K562 (cell line): ENCODE measurements around the gene CHAT. TPM values are rescaled to one million over a fixed set of nuclear protein-coding genes. Genes with fewer than 3 reads are reported as not detected.

Source experiments
- ATAC-seq: fragments of 200-7000 bp; cut with Tn5 transposase; 3 replicates; pipeline ENCODE4 v1.9.1; 2020; ENCODE audit warnings: moderate library complexity
- BruUV-seq: library from RNA; stranded (reverse); fragments of 400-500 nt; replicated peaks from 2 replicates; lab custom pipeline; 2021; lab: Mats Ljungman, UMichigan
- CTCF ChIA-PET: fragments of 300-600 bp; formaldehyde crosslinking; extraction: SDS; loops from one replicate; lab custom pipeline; 2021; ENCODE audit warnings: low intra/inter-chr PET ratio; lab: Yijun Ruan, JAX
- POLR2A ChIA-PET: fragments of 300-600, 350-650 bp; sonication (Branson Sonifier 250); formaldehyde crosslinking; extraction: SDS; loops from one replicate; lab custom pipeline; 2021; ENCODE audit warnings: antibody characterized with exemption, inconsistent platforms; lab: Yijun Ruan, JAX
- DNase-seq, 4 experiments: peaks; one replicate each; pipeline versions ENCODE4 v3.0.0 to v3.0.0-alpha.2; 2011 to 2018; ENCODE audit warnings: low spot score in 3 of 4, mixed read lengths in 3 of 4; ENCODE audit errors: extremely low read depth in 1 of 4
- FAIRE-seq: peaks from 2 replicates; lab custom pipeline; 2011; peaks lifted over from hg19 to GRCh38; lab: Jason Lieb, UNC
- H2AFZ ChIP-seq: 2 replicates; pipeline ENCODE4 v1.6.0; 2011; ENCODE audit warnings: low read depth, low read length, control low read depth, inconsistent platforms
- H3K27ac ChIP-seq: fragments of 200-600 bp; 3 replicates; pipeline ENCODE4 v1.8.0; 2011; ENCODE audit warnings: low read depth, mild to moderate bottlenecking, control low read depth, inconsistent platforms, low read length, moderate library complexity, mixed read lengths; ENCODE audit errors: extremely low read depth
- H3K27me3 ChIP-seq, 2 experiments: fragments of 300-600 bp in 1 of 2; 2 replicates in 1 of 2; 3 replicates in 1 of 2; pipeline versions ENCODE4 v1.6.0 to v1.8.0; 2011; ENCODE audit warnings: inconsistent platforms in 2 of 2, low read length in 2 of 2, mild to moderate bottlenecking in 1 of 2, mixed read lengths in 1 of 2, moderate library complexity in 1 of 2; ENCODE audit not compliant: control insufficient read depth in 2 of 2, insufficient read depth in 2 of 2
- H3K36me3 ChIP-seq: fragments of 300-600 bp; 3 replicates; pipeline ENCODE4 v1.8.0; 2011; ENCODE audit warnings: mild to moderate bottlenecking, low read length, inconsistent platforms; ENCODE audit not compliant: control insufficient read depth, insufficient read depth
- H3K4me1 ChIP-seq, 2 experiments: fragments of 200-600 bp in 1 of 2; replicated peaks in 1 of 2; 2 replicates in 1 of 2; 3 replicates in 1 of 2; pipeline versions ENCODE4 v1.5.1 to v1.8.0; 2011; ENCODE audit warnings: inconsistent platforms in 2 of 2, low read length in 2 of 2, mild to moderate bottlenecking in 1 of 2, mixed read lengths in 1 of 2, moderate library complexity in 1 of 2; ENCODE audit not compliant: control insufficient read depth in 2 of 2, insufficient read depth in 2 of 2
- H3K4me2 ChIP-seq: 2 replicates; pipeline ENCODE4 v1.6.1; 2011; ENCODE audit warnings: low read length, control low read depth, inconsistent platforms, mixed read lengths; ENCODE audit not compliant: insufficient read depth
- H3K4me3 ChIP-seq: fragments of 200-600 bp; sonication (generic), shearing (Covaris generic); 2 replicates; pipeline ENCODE4 v1.5.1; 2016; ENCODE audit warnings: control low read depth, inconsistent platforms
- H3K79me2 ChIP-seq: fragments of 200-600 bp; 3 replicates; pipeline ENCODE4 v1.8.0; 2011; ENCODE audit warnings: low read length, inconsistent platforms; ENCODE audit not compliant: control insufficient read depth, insufficient read depth
- H3K9ac ChIP-seq, 2 experiments: 2 replicates each; pipeline versions ENCODE4 v1.6.0 to v1.6.1; 2011; ENCODE audit warnings: low read depth in 2 of 2, low read length in 2 of 2, control low read depth in 1 of 2, inconsistent platforms in 1 of 2, mild to moderate bottlenecking in 1 of 2, mixed read lengths in 1 of 2; ENCODE audit not compliant: insufficient read depth in 1 of 2
- H3K9me1 ChIP-seq: one replicate; pipeline ENCODE4 v1.6.0; 2011; ENCODE audit warnings: inconsistent platforms, mild to moderate bottlenecking, low read length, moderate library complexity; ENCODE audit not compliant: control insufficient read depth, insufficient read depth
- H3K9me3 ChIP-seq: replicated peaks from 2 replicates; pipeline ENCODE4 v1.5.1; 2011; ENCODE audit warnings: low read depth, low read length, inconsistent platforms; ENCODE audit not compliant: control insufficient read depth, insufficient read depth
- H4K20me1 ChIP-seq: replicated peaks from 2 replicates; pipeline ENCODE4 v1.6.1; 2011; ENCODE audit warnings: low read length, inconsistent platforms, mixed read lengths; ENCODE audit not compliant: control insufficient read depth, insufficient read depth
- BDP1 ChIP-seq: IDR thresholded peaks from 3 replicates; pipeline ENCODE4 v1.6.1; 2011; ENCODE audit not compliant: insufficient read length, insufficient read depth
- CREB5 ChIP-seq: fragments of 250-450 bp; sonication (Bioruptor Pico); IDR thresholded peaks from 2 replicates; pipeline ENCODE4 v1.5.0; 2020; ENCODE audit warnings: mild to moderate bottlenecking
- CXXC5 ChIP-seq: fragments of 250-450 bp; sonication (Bioruptor Pico); IDR thresholded peaks from 2 replicates; pipeline ENCODE4 v1.8.0; 2022; ENCODE audit warnings: inconsistent platforms, mild to moderate bottlenecking, moderate library complexity
- EWSR1 ChIP-seq: fragments of 450-650 bp; IDR thresholded peaks from 2 replicates; pipeline ENCODE4 v1.6.1; 2018; ENCODE audit warnings: borderline replicate concordance, mild to moderate bottlenecking, low read depth, moderate library complexity; ENCODE audit not compliant: partially characterized antibody
- FIP1L1 ChIP-seq: fragments of 200-400 bp; formaldehyde crosslinking; IDR thresholded peaks from 2 replicates; pipeline ENCODE4 v1.6.1; 2018; ENCODE audit warnings: mild to moderate bottlenecking, low read depth, low read length; ENCODE audit not compliant: poor library complexity, severe bottlenecking
- GTF2B ChIP-seq: IDR thresholded peaks from 2 replicates; pipeline ENCODE4 v1.6.1; 2011; ENCODE audit not compliant: insufficient read length; ENCODE audit errors: extremely low read depth
- HDAC6 ChIP-seq: IDR thresholded peaks from 2 replicates; pipeline ENCODE4 v1.6.1; 2012; ENCODE audit warnings: low read depth, mild to moderate bottlenecking, control low read depth, inconsistent platforms, low read length, moderate library complexity
- KDM2B ChIP-seq: fragments of 250-450 bp; sonication (Bioruptor Pico); IDR thresholded peaks from 2 replicates; pipeline ENCODE4 v1.8.0; 2021; ENCODE audit warnings: mild to moderate bottlenecking, moderate library complexity
- RBM25 ChIP-seq: fragments of 200-400 bp; formaldehyde crosslinking; IDR thresholded peaks from 2 replicates; pipeline ENCODE4 v1.6.1; 2018; ENCODE audit warnings: low read length, low read depth, moderate library complexity; ENCODE audit not compliant: severe bottlenecking
- RUNX1 ChIP-seq: sonication (generic); IDR thresholded peaks from 2 replicates; pipeline ENCODE4 v1.6.1; 2016; ENCODE audit warnings: antibody characterized with exemption, low read depth
- SIN3B ChIP-seq: fragments of 450-650 bp; IDR thresholded peaks from 2 replicates; pipeline ENCODE4 v1.6.1; 2017; ENCODE audit warnings: low read depth, mild to moderate bottlenecking, moderate library complexity
- SMC3 ChIP-seq: conservative IDR thresholded peaks from 2 replicates; pipeline ENCODE4 v1.6.1; 2011; ENCODE audit warnings: low read depth, low read length, improper control_type of control experiment; ENCODE audit not compliant: insufficient read depth
- SRSF7 ChIP-seq: fragments of 200-400 bp; formaldehyde crosslinking; optimal IDR thresholded peaks from 2 replicates; pipeline ENCODE3; 2017; ENCODE audit warnings: mild to moderate bottlenecking, low read depth, low read length
- WGBS: fragments of 100-300 bp; shearing (Covaris generic); methylation state at CpG from one replicate; pipeline ENCODE4 v1.1.6; 2016; ENCODE audit warnings: low coverage, mixed read lengths; ENCODE audit not compliant: insufficient coverage; ENCODE audit errors: missing lambda C conversion rate; 5-methylcytosine and 5-hydroxymethylcytosine counted together
- in situ Hi-C: fragments of 300-500 bp; cut with MboI; formaldehyde crosslinking; loops from 4 replicates; pipeline ENCODE4 v1.15.0; 2018; ENCODE audit warnings: inconsistent platforms, mixed read lengths
- intact Hi-C: fragments of 100-400 bp; cut with micrococcal nuclease; formaldehyde crosslinking; loops from 2 replicates; pipeline ENCODE4 v1.14.2; 2022
- polyA plus RNA-seq, 8 experiments: library from polyadenylated mRNA; depleted of rRNA in 4 of 8; stranded (reverse) in 5 of 8; unstranded in 3 of 8; fragments of >200 nt; fragmentation: Nextera tagmentation in 2 of 8; fragmentation: Illumina TruSeq in 1 of 8; extraction: Ambion mirVana in 2 of 8; extraction: Trizol in 1 of 8; gene quantifications; 2 replicates each; pipeline versions ENCODE4 v1.2.1 to v1.2.3, GENCODE V29; 2011 to 2014; ENCODE audit warnings: inconsistent platforms in 1 of 8, missing spikeins in 1 of 8
- total RNA-seq, 7 experiments: library from RNA; depleted of rRNA in 6 of 7; stranded (reverse); fragments of >200 nt in 6 of 7; fragmentation: Illumina TruSeq in 2 of 7; extraction: Trizol in 2 of 7; gene quantifications; 2 replicates each; pipeline versions ENCODE4 v1.2.1 to v1.2.3, GENCODE V29; 2011 to 2021; ENCODE audit warnings: low replicate concordance in 1 of 7
- TF ChIP-seq, protein P1 (sequence below): sonication (generic); formaldehyde crosslinking; IDR thresholded peaks from 2 replicates; pipeline ENCODE4 v1.8.0; 2022; ENCODE audit warnings: mild to moderate bottlenecking, missing genetic modification reagents

The CHAT gene
- total and polyA plus RNA-seq, 9 of the 15 experiments (the other 6 are each of a cell fraction or from before 2014, with no cell fraction given): not detected

DNA sequence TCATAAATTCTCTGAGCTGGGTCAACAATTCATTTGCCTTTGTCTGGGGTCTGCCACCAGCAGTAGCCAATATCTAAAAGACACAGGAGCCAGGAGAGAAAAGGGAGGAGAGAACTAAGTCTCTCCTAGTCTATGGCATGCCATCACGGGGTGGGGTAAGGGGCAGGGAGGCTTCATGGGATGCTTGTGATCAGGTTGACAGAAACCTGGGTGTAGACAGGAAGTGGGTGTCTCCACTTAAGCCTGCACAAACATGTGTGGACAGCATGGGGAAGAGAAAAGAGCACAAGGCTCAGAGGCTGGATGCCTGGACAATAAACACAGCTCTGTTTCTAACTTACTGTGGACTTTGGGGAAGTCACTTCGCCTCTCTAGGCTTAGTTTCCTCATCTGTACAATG, 54.2 kb downstream of the CHAT start:
- H3K4me1 ChIP-seq: no peaks in the 10 kb centered on the region
- DNase-seq (peak in 1 of 4 experiments; percentile 1), ATAC-seq (no peak), FAIRE-seq (no peak)
- no peaks in the 10 kb centered on the region for H3K9me3 ChIP-seq
- H3K27ac ChIP-seq: no peak overlapping the region
- H3K9ac ChIP-seq: no peak overlapping the region
- H3K27me3 ChIP-seq: peaks cover 0 to 33% of the 10 kb centered on the region in 2 experiments; a peak in 4 of 5 replicates
- TF ChIP-seq EWSR1 (no peak), HDAC6 (no peak), RBM25 (peak; percentile 29)
- TF ChIP-seq, protein P1, sequence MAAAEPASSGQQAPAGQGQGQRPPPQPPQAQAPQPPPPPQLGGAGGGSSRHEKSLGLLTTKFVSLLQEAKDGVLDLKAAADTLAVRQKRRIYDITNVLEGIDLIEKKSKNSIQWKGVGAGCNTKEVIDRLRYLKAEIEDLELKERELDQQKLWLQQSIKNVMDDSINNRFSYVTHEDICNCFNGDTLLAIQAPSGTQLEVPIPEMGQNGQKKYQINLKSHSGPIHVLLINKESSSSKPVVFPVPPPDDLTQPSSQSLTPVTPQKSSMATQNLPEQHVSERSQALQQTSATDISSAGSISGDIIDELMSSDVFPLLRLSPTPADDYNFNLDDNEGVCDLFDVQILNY: no peak
- no peak overlapping the region for H2AFZ ChIP-seq
- POLR2A ChIA-PET: no interaction called here
- 3% methylated on average over 2 of the region's 2 CpGs for WGBS
- intact Hi-C loops: no loop called here
- CTCF ChIA-PET: no interaction called here
- 0 out of 2 replicates have a peak, but pooled peaks cover 4% of the 10 kb centered on the region for H4K20me1 ChIP-seq
- in situ Hi-C loops: no loop called here
- no peak overlapping the region for H3K4me3 ChIP-seq
- BruUV-seq: no TSS peak
- no peaks in the 10 kb centered on the region for H3K36me3 ChIP-seq
- no peaks in the 10 kb centered on the region for H3K79me2 ChIP-seq
- H3K4me2 ChIP-seq: no peak overlapping the region
- no peaks in the 10 kb centered on the region for H3K9me1 ChIP-seq

GRCh38 chr10:49668684-49669083, 54.8 kb downstream of the CHAT start:
- in situ Hi-C loops: no loop called here
- no TSS peak for BruUV-seq
- Histone ChIP-seq H3K79me2 (no peaks in the 10 kb centered on the region), H3K4me1 (no peaks in the 10 kb centered on the region), H2AFZ (no peak overlapping the region), H3K4me3 (no peak overlapping the region), H3K9me1 (no peaks in the 10 kb centered on the region), H3K27me3 (peaks cover 0 to 26% of the 10 kb centered on the region in 2 experiments; a peak in 3 of 5 replicates), H3K36me3 (no peaks in the 10 kb centered on the region), H3K27ac (no peak overlapping the region), H3K9ac (no peak overlapping the region), H4K20me1 (0 out of 2 replicates have a peak, but pooled peaks cover 4% of the 10 kb centered on the region), H3K9me3 (no peaks in the 10 kb centered on the region), H3K4me2 (no peak overlapping the region)
- ATAC-seq (no peak), DNase-seq (peak in 1 of 4 experiments; percentile 1), FAIRE-seq (no peak)
- POLR2A ChIA-PET: interaction anchor here (1.4 kb wide), 1 partner anchor 9 kb away, joined by 3 read pairs; no protein-coding TSS in a partner anchor
- 5% methylated on average over 6 of the region's 6 CpGs for WGBS
- CTCF ChIA-PET: no interaction called here
- intact Hi-C loops: no loop called here
- TF ChIP-seq CXXC5 (CRISPR knock-in tag) (no peak), RUNX1 (no peak), KDM2B (CRISPR knock-in tag) (no peak), CREB5 (CRISPR knock-in tag) (no peak), SRSF7 (no peak), FIP1L1 (no peak), GTF2B (no peak), BDP1 (no peak), SMC3 (no peak), SIN3B (no peak)
